GM15510 (cell line): ENCODE results near the gene A1BG.
A peak's percentile ranks its signal among the peaks of the same experiment; 100 is the strongest.

Experiments used
- POLR2A ChIP-seq: IDR thresholded peaks from 3 replicates; pipeline ENCODE4 v1.6.1; 2011; ENCODE audit warnings: borderline replicate concordance; ENCODE audit not compliant: insufficient read length; ENCODE audit errors: extremely low read depth

The A1BG gene

DNA sequence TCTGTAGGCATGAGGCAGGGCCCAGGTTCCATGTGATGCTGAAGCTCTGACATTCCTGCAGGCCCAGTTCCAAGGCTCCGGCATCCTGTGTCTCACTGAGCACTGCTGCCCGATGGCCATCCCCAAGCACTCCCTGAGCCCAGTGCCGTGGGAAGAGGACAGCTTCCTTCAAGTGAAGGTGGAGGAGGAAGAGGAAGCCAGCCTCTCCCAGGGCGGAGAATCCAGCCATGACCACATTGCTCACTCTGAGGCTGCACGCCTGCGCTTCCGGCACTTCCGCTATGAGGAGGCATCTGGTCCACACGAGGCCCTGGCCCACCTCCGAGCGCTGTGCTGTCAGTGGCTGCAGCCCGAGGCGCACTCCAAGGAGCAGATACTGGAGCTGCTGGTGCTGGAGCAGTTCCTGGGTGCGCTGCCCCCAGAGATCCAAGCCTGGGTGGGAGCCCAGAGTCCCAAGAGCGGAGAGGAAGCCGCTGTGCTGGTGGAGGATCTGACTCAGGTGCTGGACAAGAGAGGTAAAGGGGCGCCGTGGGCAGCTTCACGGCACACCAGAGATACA lies 18.5 kb downstream of the A1BG start:
- TF ChIP-seq POLR2A: no peak

DNA sequence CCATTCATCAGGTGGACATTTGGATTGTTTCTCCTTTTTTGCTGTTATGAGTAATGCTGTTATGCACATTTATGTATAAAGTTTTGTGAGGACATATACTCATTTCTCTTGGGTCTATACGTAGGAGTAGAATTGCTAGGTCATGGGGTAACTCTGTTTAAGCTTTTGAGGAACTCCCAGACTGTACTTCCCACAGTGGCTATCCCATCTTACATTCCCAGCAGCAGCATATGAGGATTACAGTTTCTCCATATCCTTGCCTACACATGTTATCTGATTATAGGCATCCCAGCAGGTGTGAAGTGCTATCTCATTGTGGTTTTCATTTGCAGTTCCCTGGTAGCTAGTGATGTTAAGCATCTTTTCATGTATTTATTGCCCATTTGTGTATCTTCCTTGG lies 20.6 kb downstream of the A1BG start:
- TF ChIP-seq POLR2A: no peak

DNA sequence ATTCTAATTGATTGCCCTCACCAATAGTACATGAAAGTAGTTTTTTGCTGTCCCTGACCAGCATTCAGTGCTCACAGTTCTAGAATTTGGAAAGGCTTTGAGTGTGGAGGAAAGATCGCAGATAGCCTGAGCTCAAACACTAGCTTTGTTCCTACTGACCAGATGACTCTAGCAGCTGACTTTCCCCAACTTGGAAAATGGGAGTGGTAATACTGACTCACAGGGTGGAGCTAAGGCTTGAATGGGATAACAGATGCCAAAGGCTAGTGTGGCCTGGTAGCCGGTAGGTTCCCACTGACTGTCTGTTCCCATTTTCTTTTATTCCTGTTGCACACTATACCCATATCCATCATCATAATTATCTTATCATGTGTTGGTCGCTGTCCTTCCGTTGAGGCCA lies 22.8 kb downstream of the A1BG start:
- no peak for TF ChIP-seq POLR2A

DNA sequence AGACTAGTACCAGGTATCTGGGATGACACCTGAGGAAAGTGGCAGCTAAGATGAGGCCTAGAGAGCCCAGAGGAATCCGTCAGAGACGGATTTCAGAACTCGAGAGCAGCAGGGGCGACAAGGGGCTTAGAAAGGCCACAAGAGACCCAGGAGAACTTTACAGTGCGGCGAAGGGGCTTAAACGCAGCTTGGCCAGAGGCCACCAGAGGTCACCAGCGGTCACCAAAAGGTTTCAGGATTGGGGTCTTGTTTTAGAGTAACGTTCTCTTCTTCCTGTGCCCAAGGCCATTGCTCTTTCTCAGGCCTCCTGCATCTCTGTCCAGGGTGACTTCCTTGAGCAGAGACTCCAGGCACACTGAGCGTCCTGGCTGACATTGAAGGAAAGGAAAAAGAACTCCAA lies 24.3 kb downstream of the A1BG start:
- no peak for TF ChIP-seq POLR2A

DNA sequence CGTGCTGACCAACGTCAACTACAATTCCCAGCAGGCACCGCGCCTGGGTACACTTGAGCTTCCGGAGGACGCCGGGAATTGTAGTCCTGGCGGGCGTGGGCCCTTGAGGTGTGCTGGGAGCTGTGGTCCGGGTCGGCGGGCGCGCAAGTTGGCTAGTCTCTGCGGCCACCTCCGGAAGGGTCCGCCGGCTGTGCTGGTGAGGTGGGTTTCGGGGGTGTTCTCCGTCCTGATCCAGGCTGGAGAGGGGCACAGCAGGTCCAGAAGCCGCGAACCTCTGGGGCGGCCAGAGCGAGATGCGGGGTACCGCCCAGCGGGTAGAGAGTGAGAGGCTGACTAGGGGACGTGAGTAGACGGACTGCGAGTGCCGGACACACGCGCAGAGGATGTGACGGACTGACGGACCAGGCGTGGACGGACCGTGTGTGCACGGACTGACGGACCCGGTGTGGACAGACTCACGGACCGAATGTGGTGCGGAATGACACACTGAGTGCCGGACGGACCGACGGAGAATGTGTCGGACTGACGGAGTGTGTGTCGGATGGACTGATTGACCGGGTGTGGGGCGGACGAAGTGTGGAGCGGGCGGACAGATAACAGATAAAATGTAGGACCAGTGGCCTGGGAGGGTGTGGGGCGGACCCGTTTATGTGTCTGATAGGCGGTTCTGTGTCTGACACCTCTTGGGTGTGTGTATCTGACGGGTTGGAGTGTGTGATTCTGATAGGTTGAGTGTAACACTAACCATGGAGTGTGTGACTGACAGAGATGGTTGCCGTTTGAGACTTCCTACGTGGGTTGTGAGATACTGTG lies 26.2 kb downstream of the A1BG start, which contains the start of gene ZSCAN22:
ZSCAN22 (plus strand) TSS at position 81 of the 813 bp plus-strand sequence. CDS start 7,809 bp downstream, outside the sequence.
- peak; percentile 31 for TF ChIP-seq POLR2A

DNA sequence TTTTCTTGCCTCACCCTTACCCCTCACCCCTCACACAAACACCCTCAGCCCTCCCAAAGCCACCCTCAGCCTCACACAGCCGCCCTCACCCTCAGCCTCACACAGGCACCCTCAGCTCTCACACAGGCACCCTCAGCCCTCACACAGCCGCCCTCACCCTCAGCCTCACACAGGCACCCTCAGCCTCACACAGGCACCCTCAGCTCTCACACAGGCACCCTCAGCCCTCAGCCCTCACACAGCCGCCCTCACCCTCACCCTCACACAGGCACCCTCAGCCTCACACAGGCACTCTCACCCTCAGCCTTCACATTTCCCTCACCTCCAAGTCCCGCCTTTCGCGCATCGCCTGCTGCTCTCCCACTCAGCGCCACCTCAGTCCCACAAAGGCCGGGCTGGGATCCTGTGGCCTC lies 26.8 kb downstream of the A1BG start:
- no peak for TF ChIP-seq POLR2A

DNA sequence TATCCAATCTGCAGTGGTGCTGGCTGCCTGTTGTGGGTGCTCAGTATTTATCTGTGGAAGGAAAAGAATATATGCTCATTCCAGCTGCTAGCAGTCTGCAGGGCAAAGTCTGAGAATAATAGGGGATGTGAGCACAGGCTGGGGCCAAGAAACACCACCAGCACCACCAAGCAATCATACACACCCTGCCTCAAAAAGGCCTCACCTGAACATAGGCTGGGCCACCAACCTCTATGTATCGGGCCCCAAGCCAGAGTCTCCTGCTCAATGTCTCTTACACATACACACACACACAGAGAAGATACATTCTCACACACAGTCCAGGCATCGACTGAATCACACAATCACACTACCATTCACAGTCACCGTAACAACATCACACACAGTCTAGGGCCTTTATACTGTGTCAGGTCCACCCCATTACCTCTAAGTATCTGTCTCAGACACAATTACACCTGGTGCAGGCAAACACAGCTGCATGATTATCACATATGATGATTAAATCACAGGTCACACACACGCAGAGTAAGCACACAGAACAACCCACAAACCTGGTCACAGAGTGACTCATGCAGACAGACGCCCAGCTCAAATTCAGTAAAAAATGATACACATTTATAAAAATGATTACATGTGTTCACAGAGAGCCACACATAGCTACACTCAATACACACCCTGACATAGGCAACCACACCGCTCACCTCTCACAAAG lies 27.8 kb downstream of the A1BG start:
- no peak for TF ChIP-seq POLR2A

DNA sequence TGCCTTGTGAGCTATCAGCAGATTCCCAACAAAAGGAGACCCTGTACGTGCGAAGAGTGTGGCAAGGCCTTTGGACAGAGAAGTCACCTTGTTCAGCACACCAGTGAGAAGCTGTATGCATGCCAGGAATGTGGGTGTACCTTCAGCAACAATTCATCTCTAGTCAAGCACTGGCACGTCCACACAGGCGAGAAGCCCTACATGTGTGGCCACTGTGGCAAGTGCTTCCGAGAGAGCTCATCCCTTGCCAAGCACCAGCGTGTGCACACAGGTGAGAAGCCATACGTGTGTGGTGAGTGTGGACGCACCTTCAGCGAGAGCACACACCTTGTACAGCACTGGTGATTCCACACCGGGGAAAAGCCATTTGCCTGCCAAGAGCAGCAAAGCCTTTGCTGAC lies 34.1 kb downstream of the A1BG start:
- TF ChIP-seq POLR2A: no peak

DNA sequence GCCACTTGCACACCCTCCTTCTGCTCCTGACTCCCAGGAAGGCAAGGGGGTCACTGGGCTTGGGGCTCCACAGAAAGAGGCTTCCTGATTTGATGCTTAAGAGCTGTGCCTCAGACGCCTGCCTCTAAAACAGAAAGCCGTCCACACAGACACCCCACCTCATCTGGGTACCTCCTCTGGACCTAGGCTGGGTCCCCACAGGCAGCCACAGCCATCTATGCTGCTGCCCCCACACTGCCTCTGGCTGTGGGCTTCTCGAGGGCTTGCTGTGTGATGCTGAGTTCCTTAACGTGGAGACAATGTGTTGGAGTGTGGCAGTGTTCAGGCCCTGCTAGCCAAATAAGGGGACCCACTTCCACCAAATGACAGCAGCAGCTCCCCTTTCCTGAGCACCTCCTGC lies 35.0 kb downstream of the A1BG start:
- TF ChIP-seq POLR2A: no peak

DNA sequence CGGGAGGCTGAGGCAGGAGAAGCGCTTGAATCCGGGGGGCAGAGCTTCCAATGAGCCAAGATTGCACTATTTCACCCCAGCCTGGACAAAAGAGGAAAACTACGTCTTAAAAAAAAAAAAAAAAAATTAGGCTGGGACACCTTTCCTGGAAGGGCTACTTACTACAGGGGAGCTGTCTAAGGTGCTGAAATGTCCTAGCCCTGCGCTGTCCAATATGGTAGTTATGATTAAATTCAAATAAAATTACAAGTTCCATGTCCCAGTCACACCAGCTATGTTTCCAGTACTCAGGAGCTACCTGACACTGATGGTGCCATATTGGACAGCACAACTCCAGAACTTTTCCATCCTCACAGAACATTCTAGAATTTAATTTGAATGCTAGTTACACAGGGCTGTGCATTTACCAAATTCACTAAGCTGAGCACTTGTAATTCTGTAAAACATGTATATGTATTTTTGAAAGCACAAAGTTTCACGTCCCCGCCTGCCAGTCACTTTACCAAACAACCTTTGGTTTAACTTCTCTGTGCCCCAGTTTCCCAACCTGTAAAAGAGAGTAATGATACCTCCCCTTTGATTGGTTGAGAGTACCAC lies 35.7 kb downstream of the A1BG start:
- TF ChIP-seq POLR2A: no peak

DNA sequence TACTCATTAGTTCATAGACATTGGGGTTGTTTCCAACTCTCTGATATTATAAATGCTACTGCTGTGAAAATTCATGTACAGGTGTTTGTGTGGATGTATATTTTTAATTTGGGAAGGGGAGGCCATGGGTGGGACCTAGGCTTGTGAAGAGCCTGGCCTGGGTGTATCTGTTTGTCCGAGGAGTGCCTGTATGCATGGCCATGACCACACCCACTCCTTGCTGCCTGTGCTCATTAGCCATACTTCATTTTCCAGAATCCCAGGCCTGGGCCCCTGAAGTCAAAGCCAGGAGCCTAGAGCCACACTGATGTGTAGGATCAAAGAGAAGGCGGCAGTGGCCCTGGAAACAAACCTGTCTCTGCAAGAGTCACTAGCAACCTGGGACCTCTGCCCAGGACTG lies 37.7 kb downstream of the A1BG start:
- TF ChIP-seq POLR2A: no peak

DNA sequence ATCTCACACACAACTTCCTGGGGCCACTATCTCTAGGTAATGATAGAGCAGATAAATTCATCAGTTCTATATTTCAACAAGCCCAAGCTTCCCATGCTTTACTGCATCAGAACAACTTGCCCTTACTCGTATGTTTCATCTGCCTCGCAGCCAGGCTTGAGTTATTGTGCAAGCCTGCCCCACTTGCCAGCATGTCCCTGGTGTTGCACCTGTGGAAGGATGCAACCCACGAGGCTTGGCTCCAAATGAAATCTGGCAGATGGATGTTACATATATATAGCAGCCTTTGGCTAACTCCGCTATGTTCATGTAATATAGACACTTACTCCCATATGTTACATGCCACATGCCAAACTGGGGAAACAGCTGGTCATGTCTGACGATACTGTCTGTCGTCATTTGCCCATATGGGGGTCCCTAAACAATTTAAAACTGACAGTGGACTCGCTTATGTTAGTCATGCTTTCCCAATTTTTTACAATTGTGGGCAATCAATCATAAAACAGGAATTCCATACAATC lies 41.9 kb downstream of the A1BG start:
- TF ChIP-seq POLR2A: no peak

DNA sequence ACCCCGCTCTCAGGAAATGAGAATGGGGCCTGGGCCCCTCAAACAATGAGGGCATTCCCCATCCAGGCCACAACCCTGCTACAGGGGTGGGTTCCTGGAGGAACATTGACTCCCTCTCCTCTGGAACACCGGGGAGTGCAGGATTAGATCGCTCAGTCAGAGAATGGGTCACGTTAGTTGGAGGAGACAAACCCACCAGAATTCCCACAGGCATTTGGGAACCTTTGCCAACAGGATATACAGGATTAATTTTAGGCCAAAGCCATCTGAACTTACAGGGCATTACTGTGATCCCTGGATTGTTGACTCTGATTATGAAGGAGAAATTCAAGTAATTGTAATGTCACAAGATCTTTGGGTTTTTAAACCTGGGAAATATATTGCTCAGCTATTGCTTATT lies 45.6 kb downstream of the A1BG start:
- no peak for TF ChIP-seq POLR2A

DNA sequence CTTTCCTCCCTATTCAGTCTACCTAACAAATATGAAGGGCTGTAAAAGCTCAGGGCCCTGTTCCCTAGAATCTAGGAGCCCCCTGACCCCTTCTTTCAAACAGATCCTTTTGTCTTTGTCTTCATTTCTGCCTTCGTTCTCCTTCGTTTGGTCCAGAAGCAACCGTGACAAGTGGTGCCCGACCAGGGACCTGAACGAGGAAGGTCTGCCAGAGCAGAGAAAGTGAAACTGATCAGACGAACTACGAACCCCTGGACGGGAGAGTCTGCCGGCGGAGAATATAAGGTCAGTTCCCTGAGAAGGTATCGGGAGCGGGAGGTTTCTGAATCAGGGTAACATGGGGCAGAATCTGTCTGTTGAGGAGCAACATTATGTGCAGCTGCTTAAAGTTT lies 47.4 kb downstream of the A1BG start:
- TF ChIP-seq POLR2A: no peak
